Duodenal mucosa (tissue), 2 donors: ENCODE data around the gene DESI1.
"Not testable (repeated sequence)": the region's sequence is repeated elsewhere in the genome, so short reads cannot be mapped to it uniquely, and the experiment has no call there.

Source experiments
- H3K27ac ChIP-seq: one replicate; pipeline ENCODE4 v1.7.0; 2013; ENCODE audit warnings: low read depth, low read length
- H3K27me3 ChIP-seq, 2 donors: one replicate each; pipeline ENCODE4 v1.7.0; 2013; ENCODE audit warnings: low read length in 2 of 2, control low read depth in 1 of 2; ENCODE audit not compliant: insufficient read depth in 2 of 2, control insufficient read depth in 1 of 2
- H3K36me3 ChIP-seq, 2 donors: one replicate each; pipeline ENCODE4 v1.7.0; 2013; ENCODE audit warnings: low read length in 2 of 2, control low read depth in 1 of 2; ENCODE audit not compliant: insufficient read depth in 2 of 2, control insufficient read depth in 1 of 2
- H3K4me1 ChIP-seq, 2 donors: one replicate each; pipeline ENCODE4 v1.7.0; 2013; ENCODE audit warnings: low read length in 2 of 2, control low read depth in 1 of 2; ENCODE audit not compliant: insufficient read depth in 2 of 2, control insufficient read depth in 1 of 2
- H3K4me3 ChIP-seq, 2 donors: one replicate each; pipeline ENCODE4 v1.7.0; 2013; ENCODE audit warnings: low read length in 2 of 2, low read depth in 1 of 2
- H3K9ac ChIP-seq, 2 donors: one replicate each; pipeline ENCODE4 v1.7.0; 2013; ENCODE audit warnings: low read length in 2 of 2, low read depth in 1 of 2
- H3K9me3 ChIP-seq, 2 donors: one replicate each; pipeline ENCODE4 v1.7.0; 2013; ENCODE audit warnings: low read length in 2 of 2, control low read depth in 1 of 2; ENCODE audit not compliant: control insufficient read depth in 1 of 2

The DESI1 gene

DNA sequence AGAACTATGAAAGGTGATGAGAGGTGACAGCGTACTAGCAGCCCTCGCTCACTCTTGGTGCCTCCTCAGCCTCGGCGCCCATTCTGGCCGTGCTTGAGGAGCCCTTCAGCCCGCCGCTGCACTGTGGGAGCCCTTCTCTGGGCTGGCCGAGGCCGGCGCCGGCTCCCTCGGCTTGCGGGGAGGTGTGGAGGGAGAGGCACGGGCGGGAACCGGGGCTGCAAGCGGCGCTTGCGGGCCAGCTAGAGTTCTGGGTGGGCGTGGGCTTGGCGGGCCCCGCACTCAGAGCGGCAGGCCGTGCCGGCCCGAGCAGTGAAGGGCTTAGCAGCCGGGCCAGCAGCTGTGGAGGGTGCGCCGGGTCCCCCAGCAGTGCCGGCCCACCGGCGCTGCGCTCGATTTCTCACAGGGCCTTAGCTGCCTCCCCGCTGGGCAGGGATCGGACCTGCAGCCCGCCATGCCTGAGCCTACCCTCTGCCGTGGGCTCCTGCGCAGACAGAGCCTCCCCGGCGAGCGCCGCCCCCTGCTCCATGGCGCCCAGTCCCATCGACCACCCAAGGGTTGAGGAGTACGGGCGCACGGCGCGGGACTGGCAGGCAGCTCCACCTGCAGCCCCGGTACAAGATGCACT is 27.4 kb downstream of the DESI1 start:
- not testable (repeated sequence) for H3K27me3 ChIP-seq, H3K27ac ChIP-seq, H3K4me3 ChIP-seq, H3K9ac ChIP-seq, H3K9me3 ChIP-seq, H3K36me3 ChIP-seq
- H3K4me1 ChIP-seq = peaks cover 13 to 17% of the 10 kb centered on the region in 2 donors

DNA sequence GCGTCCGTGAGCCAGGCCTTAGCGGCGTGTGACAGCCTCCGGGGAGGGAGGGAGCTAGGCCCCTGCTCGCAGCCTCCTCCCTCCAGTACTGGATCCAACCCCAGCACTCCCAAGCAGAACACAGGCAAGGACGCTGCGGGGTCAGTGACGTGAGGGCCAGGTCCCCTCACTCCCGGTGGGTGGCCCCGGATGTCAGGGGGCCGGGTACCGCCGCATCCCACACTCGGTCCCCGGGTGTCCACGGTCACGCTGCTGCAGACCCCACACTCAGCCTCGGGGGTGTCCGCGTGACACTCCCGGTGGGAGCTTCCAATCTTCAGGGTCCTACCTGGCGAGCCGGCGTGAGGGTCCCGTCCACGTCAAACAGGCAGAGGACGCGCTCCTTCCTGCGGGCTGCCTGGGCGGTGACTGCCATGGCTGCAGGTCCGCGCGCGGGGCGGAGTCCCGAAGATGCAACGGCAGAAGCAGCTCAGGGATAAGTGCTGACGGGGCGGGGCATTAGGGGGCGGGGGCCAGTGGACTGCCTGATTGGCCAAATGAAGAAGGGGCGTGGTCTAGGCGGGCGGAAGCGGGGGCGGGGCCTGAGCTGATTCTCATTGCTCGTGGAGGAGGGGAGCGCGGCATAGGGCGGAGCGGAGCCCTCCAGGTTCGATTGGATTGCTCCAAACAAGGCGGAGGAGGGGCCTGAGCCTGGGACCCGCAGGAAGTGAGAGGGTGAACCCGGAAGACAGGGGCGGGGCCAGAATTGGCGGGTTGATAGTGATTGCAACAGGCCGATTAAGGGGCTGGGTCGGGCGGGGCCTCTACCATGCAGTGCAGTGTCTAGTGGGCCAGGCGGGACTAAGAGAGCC is 31.2 kb downstream of the DESI1 start, which contains the start of gene PMM1:
PMM1 (minus strand) TSS at position 450 of the 851 bp plus-strand sequence; CDS start at position 415, 35 bp downstream.
- Histone ChIP-seq H3K36me3 (peaks cover 5 to 10% of the 10 kb centered on the region in 2 donors), H3K27me3 (no peaks in the 10 kb centered on the region), H3K4me1 (peaks cover 8 to 15% of the 10 kb centered on the region in 2 donors), H3K9ac (peak within 1 kb of the TSS; percentile 83 to 87), H3K9me3 (no peaks in the 10 kb centered on the region), H3K4me3 (peak within 1 kb of the TSS; percentile 97), H3K27ac (peak within 1 kb of the TSS; percentile 59)

DNA sequence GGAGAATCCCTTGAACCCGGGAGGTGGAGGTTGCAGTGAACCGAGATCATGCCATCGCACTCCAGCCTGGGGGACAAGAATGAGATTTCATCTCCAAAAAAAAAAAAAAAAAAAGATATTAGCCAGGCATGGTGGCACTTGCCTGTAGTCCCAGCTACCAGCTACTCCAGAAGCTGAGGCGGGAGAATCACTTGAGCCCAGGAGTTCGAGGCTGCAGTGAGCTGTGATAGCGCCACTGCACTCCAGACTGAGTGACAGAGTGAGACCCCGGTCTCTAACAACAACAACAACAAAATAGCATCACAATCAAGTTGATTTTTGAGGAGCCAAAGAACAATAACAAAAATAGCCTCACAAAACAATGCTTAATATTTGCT is 33.5 kb downstream of the DESI1 start:
- Histone ChIP-seq H3K9ac (no peak overlapping the region), H3K27ac (peak overlapping the region; percentile 59), H3K4me3 (no peak overlapping the region)

DNA sequence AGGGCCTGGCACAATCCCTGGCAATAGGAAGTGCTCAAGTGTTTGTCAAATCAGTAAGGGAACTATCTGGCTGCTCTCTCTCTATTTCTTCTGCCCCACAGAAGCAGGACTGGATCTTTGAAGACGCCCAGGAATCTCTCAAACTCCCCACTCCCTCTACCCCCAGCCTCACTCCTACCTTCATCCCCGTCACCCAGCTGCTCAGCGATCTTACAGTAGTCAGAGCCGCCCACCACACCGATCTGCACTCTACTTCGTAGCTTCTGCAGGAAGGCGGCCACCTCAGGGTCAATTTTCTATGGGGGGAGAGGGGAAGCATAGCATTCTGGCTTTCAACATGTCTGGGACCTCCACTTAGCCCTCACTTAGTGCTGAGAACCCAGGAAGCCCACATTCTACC is 34.9 kb downstream of the DESI1 start:
- no peak overlapping the region for H3K4me3 ChIP-seq
- no peak overlapping the region for H3K9ac ChIP-seq
- H3K27ac ChIP-seq = no peak overlapping the region
- peaks cover 18 to 34% of the 10 kb centered on the region in 2 donors for H3K36me3 ChIP-seq
- H3K9me3 ChIP-seq = no peaks in the 10 kb centered on the region
- peaks cover 8 to 15% of the 10 kb centered on the region in 2 donors for H3K4me1 ChIP-seq
- H3K27me3 ChIP-seq = no peaks in the 10 kb centered on the region

More for the DNA sequence above, 33.5 kb downstream of the DESI1 start:
- H3K4me1 ChIP-seq = peaks cover 8 to 15% of the 10 kb centered on the region in 2 donors
- peaks cover 18 to 27% of the 10 kb centered on the region in 2 donors for H3K36me3 ChIP-seq
- H3K9me3 ChIP-seq = no peaks in the 10 kb centered on the region
- no peaks in the 10 kb centered on the region for H3K27me3 ChIP-seq

DNA sequence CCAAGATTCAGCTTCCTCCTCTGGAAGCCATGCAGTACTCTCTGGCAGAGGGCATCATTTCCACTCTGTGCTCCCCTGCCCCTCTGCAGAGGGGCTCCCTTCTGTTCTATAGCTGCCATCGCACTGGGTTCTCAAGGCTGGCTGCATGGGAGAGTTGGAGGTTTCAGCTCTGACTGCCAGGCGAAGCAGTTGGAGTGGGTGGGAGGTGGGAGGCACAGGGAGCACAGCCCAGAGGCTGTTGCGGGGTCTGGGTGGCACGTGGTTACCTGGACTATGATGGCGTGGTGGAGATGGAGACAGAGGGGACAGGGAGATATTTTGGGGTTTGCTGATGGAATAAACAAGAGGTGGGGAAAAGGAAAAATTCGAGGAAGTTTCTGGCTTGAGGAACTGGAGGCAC is 36.0 kb downstream of the DESI1 start:
- no peaks in the 10 kb centered on the region for H3K9me3 ChIP-seq
- H3K27ac ChIP-seq = no peak overlapping the region
- H3K36me3 ChIP-seq = peaks cover 23 to 40% of the 10 kb centered on the region in 2 donors
- H3K27me3 ChIP-seq = no peaks in the 10 kb centered on the region
- H3K9ac ChIP-seq = no peak overlapping the region
- H3K4me1 ChIP-seq = peaks cover 8 to 15% of the 10 kb centered on the region in 2 donors
- no peak overlapping the region for H3K4me3 ChIP-seq

DNA sequence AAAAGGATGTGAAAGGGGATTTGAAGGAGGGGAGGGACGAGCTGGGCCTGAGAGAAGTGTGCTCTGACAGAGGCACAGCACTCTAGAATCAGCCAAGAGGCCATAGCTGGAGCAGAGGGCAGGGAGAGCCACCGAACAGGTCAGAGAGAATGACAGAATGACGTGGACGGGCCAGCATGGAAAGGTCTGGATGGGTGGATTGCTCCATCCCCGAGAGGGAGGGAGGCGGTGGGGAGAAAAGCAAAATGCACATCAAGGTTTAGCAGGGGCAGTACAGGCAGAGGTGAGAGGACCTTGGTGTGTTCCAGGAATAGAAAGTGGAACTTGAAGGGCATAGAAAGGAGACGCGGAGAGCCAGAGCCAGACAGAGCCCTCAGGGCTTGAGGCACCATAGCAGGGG is 38.1 kb downstream of the DESI1 start:
- Histone ChIP-seq H3K9me3 (no peaks in the 10 kb centered on the region), H3K27me3 (no peaks in the 10 kb centered on the region), H3K9ac (no peak overlapping the region), H3K36me3 (peaks cover 24 to 61% of the 10 kb centered on the region in 2 donors), H3K4me3 (no peak overlapping the region), H3K27ac (no peak overlapping the region), H3K4me1 (no peaks in the 10 kb centered on the region)

DNA sequence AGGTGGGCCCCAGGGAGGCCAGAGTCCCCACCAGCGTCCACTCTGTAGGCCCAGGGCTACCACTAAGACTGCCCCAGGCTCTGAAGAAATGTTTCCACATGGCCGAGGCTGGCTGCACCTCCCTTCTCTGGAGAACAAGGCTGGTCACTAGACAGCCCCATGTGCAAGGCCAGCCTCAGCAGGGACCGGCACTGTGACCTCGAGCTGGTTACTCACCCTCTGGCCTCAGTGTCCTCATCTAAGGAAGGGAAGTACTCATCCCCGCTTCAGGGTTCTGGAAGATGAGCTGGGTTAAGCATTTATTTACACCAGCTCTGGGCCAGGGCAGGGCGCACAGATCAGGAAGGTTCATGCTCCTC is 40.9 kb downstream of the DESI1 start:
- Histone ChIP-seq H3K36me3 (peaks cover 30 to 80% of the 10 kb centered on the region in 2 donors), H3K9me3 (no peaks in the 10 kb centered on the region), H3K27ac (no peak overlapping the region), H3K9ac (no peak overlapping the region), H3K27me3 (no peaks in the 10 kb centered on the region), H3K4me3 (no peak overlapping the region), H3K4me1 (no peaks in the 10 kb centered on the region)

DNA sequence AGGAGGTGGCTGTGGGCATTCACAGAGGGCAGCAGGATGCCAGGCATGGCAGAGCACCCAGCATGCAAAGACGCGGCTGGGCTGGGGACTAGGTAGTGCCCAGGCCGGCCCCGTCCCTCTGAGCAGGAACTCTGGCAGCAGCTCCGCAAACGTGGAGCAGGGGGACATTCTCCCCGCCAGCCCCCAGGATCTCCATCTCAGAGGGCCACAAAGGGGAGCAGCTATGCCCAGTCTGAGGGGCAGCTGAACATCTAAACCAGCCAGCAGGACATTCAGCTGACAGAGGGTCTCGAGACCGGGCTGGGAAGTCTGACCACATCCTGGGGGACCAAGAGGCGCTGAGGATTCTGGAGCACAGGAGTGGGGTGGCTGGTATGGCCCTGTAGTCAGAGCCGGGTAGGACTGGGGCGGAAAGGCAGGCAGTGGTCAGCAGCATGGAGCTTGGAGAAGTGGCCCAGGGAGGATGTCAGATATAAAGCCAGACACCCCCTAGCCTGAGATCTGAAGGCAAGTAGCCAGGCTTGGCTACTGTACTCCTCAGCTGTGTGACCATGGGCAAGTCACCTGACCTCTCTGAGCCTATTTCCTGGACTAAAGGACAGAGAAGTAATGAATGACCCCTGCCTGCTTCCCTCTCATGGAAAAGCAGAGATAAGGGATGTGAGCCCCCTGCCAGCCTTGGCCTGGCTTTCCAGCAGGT is 41.4 kb downstream of the DESI1 start:
- Histone ChIP-seq H3K9me3 (no peaks in the 10 kb centered on the region), H3K27me3 (no peaks in the 10 kb centered on the region), H3K9ac (no peak overlapping the region), H3K27ac (no peak overlapping the region), H3K4me1 (no peaks in the 10 kb centered on the region), H3K4me3 (no peak overlapping the region), H3K36me3 (peaks cover 25 to 77% of the 10 kb centered on the region in 2 donors)

DNA sequence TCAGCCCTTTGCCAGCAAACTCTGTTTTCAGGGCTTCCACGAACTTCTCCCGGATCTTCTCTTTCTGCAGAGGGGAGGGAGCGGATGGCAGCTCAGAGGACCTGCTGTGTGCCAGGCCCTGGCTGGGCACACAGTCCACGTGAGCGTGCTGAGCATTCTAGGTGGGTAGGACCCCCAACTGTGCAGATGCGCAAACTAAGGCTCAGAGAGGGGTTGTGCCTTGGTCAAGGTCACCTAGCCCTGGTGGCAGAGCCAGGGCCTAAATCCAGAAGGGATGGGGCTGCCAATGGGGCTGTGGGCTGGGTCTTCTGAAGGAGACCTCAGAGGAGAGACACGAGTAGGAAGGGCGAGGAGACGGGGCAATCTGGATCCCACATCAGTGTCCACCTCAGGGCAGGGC is 42.0 kb downstream of the DESI1 start:
- Histone ChIP-seq H3K9me3 (no peaks in the 10 kb centered on the region), H3K9ac (no peak overlapping the region), H3K27ac (no peak overlapping the region), H3K27me3 (no peaks in the 10 kb centered on the region), H3K4me3 (no peak overlapping the region), H3K4me1 (no peaks in the 10 kb centered on the region), H3K36me3 (peaks cover 22 to 71% of the 10 kb centered on the region in 2 donors)

DNA sequence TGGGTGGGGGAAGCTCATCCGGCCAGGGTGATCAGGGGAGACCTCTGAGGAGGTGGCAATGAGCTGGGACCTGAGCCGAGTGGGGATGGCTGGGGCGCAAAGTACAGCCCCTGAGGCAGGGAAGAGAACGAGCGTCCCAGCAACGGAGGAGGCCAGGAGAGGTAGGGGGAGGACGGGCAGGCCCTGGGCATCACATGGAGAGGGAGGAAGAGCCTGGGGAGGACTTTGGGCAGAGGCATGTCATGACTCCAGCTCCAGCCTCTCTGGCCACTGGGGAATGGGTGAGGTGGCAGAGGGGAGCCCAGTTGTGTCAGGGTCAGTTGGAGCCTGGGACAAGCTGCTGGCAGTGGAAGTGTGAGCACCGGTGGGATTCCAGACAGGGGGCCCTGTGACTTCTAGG is 42.7 kb downstream of the DESI1 start:
- H3K9me3 ChIP-seq = no peaks in the 10 kb centered on the region
- H3K36me3 ChIP-seq = peaks cover 18 to 64% of the 10 kb centered on the region in 2 donors
- no peaks in the 10 kb centered on the region for H3K27me3 ChIP-seq
- H3K9ac ChIP-seq = no peak overlapping the region
- H3K4me1 ChIP-seq = no peaks in the 10 kb centered on the region
- H3K27ac ChIP-seq = no peak overlapping the region
- no peak overlapping the region for H3K4me3 ChIP-seq
